Activated CD8-positive, alpha-beta memory T cell treated with anti-CD3 and anti-CD28 coated beads for 36 hours (primary cell): ENCODE measurements around the gene PRM2. TPM values are rescaled to one million over a fixed set of nuclear protein-coding genes. Genes with fewer than 3 reads are reported as not detected.

Source experiments
- CTCF ChIA-PET: fragments of 350-600 bp; sonication (Branson Sonifier 250); formaldehyde crosslinking; loops from one replicate; lab custom pipeline; 2021; ENCODE audit warnings: antibody characterized with exemption; lab: Charles Lee
- POLR2A ChIA-PET: fragments of 350-600 bp; sonication (Branson Sonifier 250); formaldehyde crosslinking; loops from one replicate; lab custom pipeline; 2021; ENCODE audit warnings: antibody characterized with exemption; lab: Charles Lee
- total RNA-seq, 2 experiments: library from RNA; stranded (reverse); gene quantifications; one replicate each; pipeline ENCODE4 v1.2.3, GENCODE V29; 2021

Gene PRM2
- total RNA-seq, 2 experiments from 2014 or later, result not detected

GRCh38 chr16:11272921-11273720 is 3.2 kb downstream of the PRM2 start, which contains the start of gene PRM3:
Gene PRM3, minus strand, starts transcription at chr16:11273629. Its CDS starts 34 bp downstream, at chr16:11273595.
- ChIA-PET POLR2A (no interaction called here), CTCF (interaction anchor here (0.6 kb wide), 1 partner anchor 22 kb away, joined by 3 read pairs; no protein-coding TSS in a partner anchor)

- ChIA-PET CTCF (no interaction called here), POLR2A (no interaction called here)
These were observed 3.8 kb downstream of the PRM2 start for GRCh38 chr16:11272484-11272883.

GRCh38 chr16:11271610-11272009 is 4.7 kb downstream of the PRM2 start:
- ChIA-PET POLR2A (no interaction called here), CTCF (no interaction called here)

- CTCF ChIA-PET, result interaction anchor here (1.3 kb wide), 1 partner anchor 306 kb away, joined by 3 read pairs; no protein-coding TSS in a partner anchor
- POLR2A ChIA-PET, result no interaction called here
These were observed 5.6 kb downstream of the PRM2 start for GRCh38 chr16:11270602-11271162.

GRCh38 chr16:11268921-11269375 is 7.3 kb downstream of the PRM2 start, which contains the start of gene TNP2:
Gene TNP2, minus strand, starts transcription at chr16:11269325. Its CDS starts 63 bp downstream, at chr16:11269262.
- ChIA-PET POLR2A (no interaction called here), CTCF (interaction anchor here (0.8 to 1.4 kb wide), 2 partner anchors 136 to 245 kb away, joined by 3 to 6 read pairs; no protein-coding TSS in a partner anchor)

- POLR2A ChIA-PET, result interaction anchor here (0.8 kb wide), 1 partner anchor 10 kb away, joined by 4 read pairs; the partner anchor contains the start of gene SOCS1
These were observed 11.2 kb downstream of the PRM2 start for GRCh38 chr16:11265124-11265523.

GRCh38 chr16:11264155-11264832 is 12.0 kb downstream of the PRM2 start:
- ChIA-PET CTCF (interaction anchor here (0.8 to 1.9 kb wide), 5 partner anchors 15 to 450 kb away, joined by 3 to 6 read pairs (median 3); no protein-coding TSS in a partner anchor), POLR2A (interaction anchor here (0.8 kb wide), 1 partner anchor 9 kb away, joined by 4 read pairs; the partner anchor contains the start of gene SOCS1)

More at GRCh38 chr16:11265124-11265523, 11.2 kb downstream of the PRM2 start:
- CTCF ChIA-PET, result no interaction called here

GRCh38 chr16:11263737-11264136 is 12.5 kb downstream of the PRM2 start:
- ChIA-PET CTCF (interaction anchor here (0.8 to 1.9 kb wide), 5 partner anchors 16 to 451 kb away, joined by 3 to 6 read pairs (median 3); no protein-coding TSS in a partner anchor), POLR2A (no interaction called here)

- ChIA-PET POLR2A (no interaction called here), CTCF (interaction anchor here (1.0 to 1.9 kb wide), 5 partner anchors 109 to 452 kb away, joined by 3 to 6 read pairs (median 4); no protein-coding TSS in a partner anchor)
These were observed 13.4 kb downstream of the PRM2 start for GRCh38 chr16:11262915-11263314.

- POLR2A ChIA-PET, result no interaction called here
- CTCF ChIA-PET, result interaction anchor here (0.6 to 1.3 kb wide), 2 partner anchors 138 to 297 kb away, joined by 3 read pairs; no protein-coding TSS in a partner anchor
These were observed 15.7 kb downstream of the PRM2 start for GRCh38 chr16:11260596-11260966.

GRCh38 chr16:11259655-11260595 is 16.4 kb downstream of the PRM2 start:
- POLR2A ChIA-PET, result interaction anchor here (1.0 kb wide), 2 partner anchors 51 to 294 kb away, joined by 3 to 4 read pairs; no protein-coding TSS in a partner anchor
- CTCF ChIA-PET, result interaction anchor here (0.9 to 8.7 kb wide), 5 partner anchors 93 to 297 kb away, joined by 3 to 85 read pairs (median 3); no protein-coding TSS in a partner anchor

- CTCF ChIA-PET, result interaction anchor here (0.7 to 8.7 kb wide), 12 partner anchors 14 to 948 kb away, joined by 3 to 85 read pairs (median 4); no protein-coding TSS in a partner anchor
- POLR2A ChIA-PET, result interaction anchor here (0.6 to 1.0 kb wide), 5 partner anchors 52 to 293 kb away, joined by 3 to 4 read pairs (median 4); no protein-coding TSS in a partner anchor
These were observed 17.5 kb downstream of the PRM2 start for GRCh38 chr16:11258553-11259492.

- POLR2A ChIA-PET, result interaction anchor here (1.1 to 3.4 kb wide), 3 partner anchors 54 to 205 kb away, joined by 4 to 15 read pairs (median 11); no protein-coding TSS in a partner anchor
These were observed 18.9 kb downstream of the PRM2 start for GRCh38 chr16:11257131-11257938.

GRCh38 chr16:11256661-11257130 is 19.6 kb downstream of the PRM2 start:
- POLR2A ChIA-PET, result interaction anchor here (0.6 to 3.5 kb wide), 19 partner anchors 23 to 291 kb away, joined by 3 to 51 read pairs (median 6); no protein-coding TSS in a partner anchor
- CTCF ChIA-PET, result interaction anchor here (0.6 to 8.7 kb wide), 25 partner anchors 11 to 301 kb away, joined by 3 to 85 read pairs (median 5); no protein-coding TSS in a partner anchor

More at GRCh38 chr16:11257131-11257938, 18.9 kb downstream of the PRM2 start:
- CTCF ChIA-PET, result interaction anchor here (0.6 to 8.7 kb wide), 13 partner anchors 12 to 291 kb away, joined by 3 to 85 read pairs (median 4); no protein-coding TSS in a partner anchor
